Activated CD4-positive, alpha-beta T cell treated with anti-CD3 and anti-CD28 coated beads, Interleukin-2, amount 50 U/mL, for 48 hours (primary cell): ENCODE results near the gene MTHFD2L.

ENCODE experiments used
- DNase-seq, 2 experiments: peaks; one replicate each; pipeline ENCODE4 v3.0.0-alpha.2; 2020

Gene MTHFD2L

DNA sequence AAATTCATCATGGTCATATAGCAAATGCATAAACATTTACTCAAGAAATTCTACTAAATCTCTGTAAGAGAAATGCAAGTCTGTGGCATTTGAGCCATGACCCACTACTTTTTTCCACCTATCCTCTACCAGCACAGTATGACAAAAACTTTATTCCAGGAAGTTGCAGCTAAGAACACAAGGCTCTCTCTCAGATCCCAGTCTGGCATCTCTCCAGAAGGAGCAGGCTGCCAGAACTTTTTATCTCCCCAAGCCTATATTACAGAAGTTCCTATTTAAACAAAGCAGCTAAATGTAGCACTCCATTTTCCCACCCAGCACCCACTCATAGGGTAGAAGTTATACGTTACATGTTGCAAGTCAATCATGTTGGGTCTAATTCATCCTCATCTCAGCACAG lies 101.0 kb downstream of the MTHFD2L start:
- no peak for DNase-seq

DNA sequence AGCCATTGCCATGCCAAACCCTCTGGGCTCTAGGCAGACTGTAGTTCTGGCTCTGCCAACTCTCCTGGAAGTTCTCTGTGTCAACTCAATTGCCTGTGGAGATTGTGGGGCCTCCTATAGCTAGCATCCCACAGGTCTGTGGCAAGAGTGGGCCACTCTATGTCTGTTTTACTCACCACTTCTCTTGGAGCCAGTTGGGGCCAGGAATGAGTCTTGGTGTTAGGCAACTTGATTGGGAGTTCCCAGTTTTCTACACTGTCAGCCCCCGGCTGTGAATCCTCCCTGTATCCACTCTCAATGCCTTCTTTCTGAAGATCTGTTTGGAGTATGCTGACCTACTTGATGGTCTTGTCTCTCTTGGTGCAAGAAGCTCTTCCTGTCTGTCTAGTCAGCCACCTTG lies 102.1 kb downstream of the MTHFD2L start:
- no peak for DNase-seq

DNA sequence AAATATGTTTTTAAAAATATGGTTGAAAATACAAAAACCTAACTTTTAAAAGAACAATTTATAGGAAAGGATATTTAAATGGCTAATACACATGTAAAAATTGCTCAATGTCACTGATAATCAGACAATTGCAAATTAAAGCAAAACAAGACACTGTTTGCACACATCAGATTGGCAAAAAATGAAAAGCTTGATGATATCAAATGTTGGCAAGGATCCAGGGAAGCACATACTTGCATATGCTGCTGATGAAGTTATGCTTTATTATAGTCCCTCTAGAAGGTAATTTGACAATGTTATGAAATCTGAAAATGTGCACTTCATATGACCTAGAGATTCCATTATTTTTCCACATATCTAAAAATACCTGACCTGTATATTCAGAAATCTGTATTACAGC lies 104.6 kb downstream of the MTHFD2L start:
- DNase-seq = no peak

DNA sequence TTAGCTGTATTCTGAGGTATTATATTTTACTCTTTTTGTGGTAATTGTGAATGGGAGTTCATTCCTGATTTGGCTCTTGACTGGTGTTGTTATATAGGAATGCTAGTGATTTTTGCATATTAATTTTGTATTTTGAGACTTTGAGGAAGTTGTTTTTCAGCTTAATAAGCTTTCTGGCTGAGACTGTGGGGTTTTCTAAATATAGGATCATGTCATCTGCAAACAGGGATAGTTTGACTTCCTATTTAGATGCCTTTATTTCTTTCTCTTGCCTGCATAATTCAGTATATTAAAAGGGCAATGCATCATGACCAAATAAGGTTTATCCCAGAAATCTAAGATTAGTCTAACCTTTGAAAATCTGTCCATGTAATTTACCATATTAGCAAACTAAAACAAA lies 105.6 kb downstream of the MTHFD2L start:
- DNase-seq = no peak

DNA sequence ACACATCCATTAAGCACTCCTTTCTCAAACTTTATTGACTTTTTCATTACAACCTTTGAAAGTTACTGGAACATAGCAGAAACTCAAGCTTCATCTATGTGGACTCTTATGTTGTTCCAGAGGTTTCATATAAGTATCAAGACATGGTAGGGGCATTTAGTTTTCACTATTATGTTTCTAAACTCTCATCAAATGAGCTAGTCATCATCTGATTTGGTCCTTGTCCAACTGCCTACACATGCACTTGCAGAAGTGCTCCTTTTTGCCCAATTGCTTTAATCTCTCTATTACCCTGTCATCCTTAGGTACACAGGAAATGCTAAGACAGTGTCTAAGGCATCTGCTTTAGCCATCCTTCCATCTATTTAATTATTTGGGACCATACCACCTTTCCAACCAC lies 108.2 kb downstream of the MTHFD2L start:
- DNase-seq = no peak

DNA sequence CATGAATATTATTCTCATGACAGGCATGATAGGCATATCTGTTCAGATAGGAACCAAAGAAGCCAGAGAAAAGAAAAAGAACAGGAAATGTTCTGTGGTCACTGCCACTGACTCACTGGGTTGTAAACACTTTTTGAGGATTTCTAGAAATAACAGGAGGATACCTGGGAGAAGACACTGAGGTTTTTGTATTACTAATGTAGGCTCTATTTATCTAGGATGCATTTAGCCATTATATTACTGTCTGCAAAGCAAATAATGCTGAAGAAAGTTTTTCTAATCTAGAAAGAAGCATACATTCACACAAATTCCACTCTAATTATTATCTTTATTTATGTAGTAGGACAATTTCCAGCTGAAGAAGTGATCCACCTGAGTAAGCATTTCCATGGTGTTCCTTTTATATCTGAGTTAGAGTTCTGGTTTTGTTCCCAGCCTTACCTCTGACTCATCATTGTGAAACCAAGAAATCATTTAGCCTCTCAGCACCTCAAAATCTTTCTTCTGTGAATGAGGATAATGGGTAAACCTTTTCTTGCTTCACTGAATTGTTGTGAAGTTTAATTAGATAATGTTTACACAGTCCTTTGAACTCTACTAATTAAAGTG lies 110.2 kb downstream of the MTHFD2L start:
- no peak for DNase-seq

DNA sequence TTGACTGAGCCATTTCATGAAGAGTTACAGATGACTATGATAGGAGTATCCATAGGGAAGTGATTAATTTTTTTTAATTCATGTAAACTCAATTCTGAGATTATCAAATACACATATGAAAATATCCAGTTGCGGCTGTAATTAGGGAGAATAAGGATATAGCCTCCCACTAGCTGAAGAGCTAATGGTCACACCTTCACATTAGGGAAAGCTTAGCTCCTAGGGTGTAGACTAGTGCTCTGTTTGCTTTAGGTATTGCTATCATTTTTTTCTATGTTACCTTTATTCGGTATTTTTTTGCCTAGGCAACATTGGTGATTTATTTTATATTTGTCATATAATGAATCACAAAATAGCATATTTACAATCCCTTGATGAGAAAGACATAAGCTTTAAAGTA lies 110.7 kb downstream of the MTHFD2L start:
- DNase-seq = no peak

DNA sequence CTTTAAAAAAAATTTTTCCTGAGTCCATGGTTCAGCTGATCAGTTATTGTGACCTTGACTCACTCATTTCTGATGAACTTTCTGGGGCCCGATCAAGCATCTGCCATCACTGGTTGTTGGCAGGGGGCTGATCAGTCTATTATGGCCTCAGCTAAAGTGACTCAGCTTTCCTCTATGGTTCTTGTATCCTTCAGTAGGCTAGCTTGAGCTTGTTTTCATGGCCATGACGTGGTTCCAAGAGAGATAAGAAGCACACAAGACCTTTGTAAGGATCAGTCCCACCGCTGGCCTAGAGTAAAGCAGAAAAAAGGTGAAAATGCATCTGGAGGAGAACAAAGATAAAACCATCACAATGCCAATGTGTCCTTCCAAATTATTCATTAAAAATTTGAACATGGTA lies 120.6 kb downstream of the MTHFD2L start:
- DNase-seq = no peak

DNA sequence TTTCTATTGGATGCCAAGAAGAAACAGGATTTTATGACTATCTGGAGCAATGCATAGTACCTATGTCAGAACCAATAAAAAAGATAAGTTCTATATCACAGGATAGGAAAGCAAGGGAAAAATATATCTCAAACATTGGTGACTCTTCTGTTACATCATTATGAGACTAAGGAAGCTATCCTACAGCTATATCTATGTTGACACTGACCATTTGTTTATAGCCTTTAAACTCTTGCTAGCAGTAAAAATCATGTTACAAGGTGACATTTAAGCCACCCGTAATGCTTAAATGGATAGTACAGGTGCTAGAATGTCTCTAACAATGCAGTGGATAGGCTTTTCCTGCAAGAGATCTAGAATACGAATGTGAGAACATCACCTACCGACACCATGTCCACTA lies 121.8 kb downstream of the MTHFD2L start:
- no peak for DNase-seq

DNA sequence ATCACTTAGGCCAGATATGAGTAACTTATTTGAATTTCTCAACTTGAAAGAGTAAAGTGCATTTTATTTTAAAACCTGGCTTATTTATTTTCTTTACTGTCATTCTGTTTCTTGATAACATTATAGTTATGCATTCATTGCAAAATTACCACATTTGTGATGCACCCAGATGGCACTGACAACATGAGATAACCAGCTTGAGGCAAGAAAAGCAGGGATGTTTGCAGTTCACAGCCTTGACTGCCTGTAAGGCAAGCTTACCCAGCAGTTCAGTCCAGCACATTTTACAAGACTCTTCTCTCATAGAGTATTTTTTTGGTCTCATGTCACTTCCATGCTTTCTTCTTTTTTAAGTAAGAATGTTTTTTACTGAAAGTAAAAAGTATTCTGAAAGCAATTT lies 125.0 kb downstream of the MTHFD2L start:
- DNase-seq = no peak

DNA sequence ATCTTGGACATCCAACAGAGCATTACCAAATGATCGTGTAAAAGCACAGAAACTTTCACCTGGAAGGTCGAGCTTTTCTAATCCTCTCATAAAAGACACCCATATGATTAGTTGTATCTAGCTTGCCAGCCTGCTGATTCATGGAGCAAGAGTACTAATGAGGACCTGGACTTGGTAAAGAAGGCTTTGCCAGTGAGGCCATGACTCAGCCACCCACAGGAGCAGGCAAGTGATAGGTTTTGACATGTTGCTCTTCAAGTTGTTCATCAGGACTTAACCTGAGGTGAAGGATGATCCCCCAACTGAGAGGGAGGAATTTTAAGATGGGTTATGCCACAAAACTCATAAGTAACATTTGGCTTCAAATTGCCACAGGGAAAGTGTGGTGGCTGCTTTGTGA lies 125.7 kb downstream of the MTHFD2L start:
- no peak for DNase-seq

DNA sequence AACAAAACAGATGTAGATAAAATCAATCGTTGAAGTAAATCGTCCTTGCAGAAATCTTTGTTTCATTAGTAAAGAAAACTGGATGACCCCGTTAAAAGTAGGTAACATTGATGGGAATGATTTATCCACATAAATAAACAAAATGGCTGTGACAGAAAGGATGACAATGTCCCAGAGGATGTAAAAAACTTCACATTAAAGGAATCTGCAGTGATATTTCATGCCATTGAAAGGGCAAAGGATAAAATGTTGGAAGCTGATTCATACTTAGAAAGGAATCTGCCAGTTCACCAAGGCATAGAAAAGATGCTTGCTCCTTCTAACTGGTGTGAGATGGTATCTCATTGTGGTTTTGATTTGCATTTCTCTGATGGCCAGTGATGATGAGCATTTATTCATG lies 126.1 kb downstream of the MTHFD2L start:
- no peak for DNase-seq

DNA sequence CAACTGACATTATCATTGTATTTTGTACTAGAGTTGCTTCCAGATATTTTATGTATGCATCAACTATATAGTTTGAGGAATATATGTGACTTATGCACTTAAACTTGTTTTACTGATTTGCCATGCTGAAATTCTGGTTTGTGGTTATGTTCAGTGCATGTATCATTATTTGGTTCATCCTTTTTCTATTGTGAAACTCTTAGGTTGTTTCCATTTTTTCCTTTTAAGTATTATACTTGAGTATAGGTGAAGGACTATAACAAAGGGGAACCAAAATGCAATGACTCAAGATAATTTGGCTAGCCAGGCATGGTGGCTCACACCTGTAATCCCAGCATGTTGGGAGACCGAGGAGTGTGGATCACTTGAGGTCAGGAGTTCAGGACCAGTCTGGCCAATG lies 129.2 kb downstream of the MTHFD2L start:
- DNase-seq = no peak

DNA sequence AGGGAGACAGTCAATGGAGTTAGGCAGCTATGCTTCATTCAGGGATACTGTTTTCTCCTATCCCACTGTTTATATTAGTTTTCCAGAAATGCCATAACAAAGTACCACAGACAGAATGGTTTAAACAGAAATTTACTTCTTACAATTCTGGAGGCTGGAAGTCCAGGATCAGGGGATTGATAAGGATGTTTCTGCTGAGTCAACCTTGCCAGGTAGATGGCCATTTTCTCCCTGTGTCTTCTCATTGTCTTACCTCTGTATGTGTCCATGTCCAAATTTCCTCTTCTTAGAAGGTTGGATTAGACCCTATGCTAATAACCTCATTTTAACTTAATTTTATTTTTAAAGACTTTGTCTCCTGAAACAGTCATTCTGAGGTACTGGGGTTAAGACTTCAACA lies 129.9 kb downstream of the MTHFD2L start:
- DNase-seq = no peak

DNA sequence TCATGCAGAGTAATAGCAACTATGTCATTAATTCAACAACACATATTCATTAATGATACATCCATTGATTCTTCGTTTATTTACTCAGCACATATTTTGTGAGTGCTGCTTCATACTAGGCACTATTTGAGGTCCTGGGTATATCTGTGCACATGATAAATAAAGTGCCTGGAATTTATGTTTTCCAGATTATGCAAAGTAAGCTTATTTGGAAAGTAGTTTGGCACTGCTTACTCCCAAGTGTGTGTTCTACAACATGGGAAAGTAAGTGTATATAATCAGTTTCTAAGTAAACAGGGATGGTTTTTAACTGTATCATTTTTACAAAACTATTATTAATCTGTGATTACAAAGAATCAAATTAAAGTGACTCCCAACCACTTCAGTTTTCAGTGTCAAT lies 133.6 kb downstream of the MTHFD2L start:
- DNase-seq = no peak

DNA sequence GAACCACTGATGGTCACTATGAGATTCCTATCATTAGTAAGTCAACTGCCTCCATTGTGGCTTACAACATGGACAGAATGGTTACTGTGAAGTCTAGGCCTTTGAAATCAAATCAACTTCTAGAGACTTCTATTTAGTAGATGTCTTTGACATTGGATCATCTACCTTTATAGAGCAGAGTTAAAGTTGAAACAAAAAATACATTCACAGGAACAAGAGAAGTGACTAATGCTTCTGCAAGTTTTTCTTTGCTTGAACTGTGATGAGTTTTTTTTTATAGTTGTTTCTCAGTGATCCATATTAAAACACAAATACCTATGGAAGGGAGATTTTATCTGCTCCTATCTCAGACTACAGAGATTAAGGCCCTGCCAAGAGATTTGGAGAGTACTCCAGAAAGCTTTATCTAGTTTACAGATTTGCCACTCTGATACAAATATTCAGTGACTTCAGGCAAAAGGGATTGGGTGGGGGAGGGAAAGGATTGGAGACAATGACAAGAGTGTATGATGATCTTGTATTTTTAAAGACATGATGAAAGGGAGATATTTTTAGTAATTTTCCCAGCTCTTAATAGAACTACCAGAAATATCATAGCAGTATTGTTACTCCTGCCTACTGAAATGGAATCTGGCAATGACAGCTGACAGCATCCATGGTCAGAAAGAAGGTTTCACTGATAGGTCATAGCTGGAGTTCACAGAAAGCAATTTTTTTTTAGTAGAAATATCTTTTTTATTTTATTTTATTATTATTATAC lies 134.4 kb downstream of the MTHFD2L start:
- DNase-seq = no peak

DNA sequence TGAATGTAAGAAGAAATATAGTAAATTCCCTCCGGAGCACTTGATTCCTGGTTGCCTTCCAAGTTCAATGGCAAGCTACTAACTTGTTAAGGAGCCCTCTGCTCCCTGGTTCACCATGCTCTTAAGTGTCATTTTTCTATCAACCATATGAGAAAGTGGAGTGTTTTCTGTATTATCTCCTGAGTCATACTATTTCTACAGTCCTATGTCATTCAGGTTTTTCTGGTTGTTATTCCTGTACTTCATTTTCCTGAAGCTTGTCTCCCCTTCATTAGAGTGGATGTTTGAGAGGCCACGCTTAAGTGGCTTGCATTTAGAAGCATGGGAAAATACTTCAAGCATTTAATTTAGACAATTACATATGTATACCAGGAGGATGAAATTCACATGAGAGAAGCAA lies 135.6 kb downstream of the MTHFD2L start:
- no peak for DNase-seq

DNA sequence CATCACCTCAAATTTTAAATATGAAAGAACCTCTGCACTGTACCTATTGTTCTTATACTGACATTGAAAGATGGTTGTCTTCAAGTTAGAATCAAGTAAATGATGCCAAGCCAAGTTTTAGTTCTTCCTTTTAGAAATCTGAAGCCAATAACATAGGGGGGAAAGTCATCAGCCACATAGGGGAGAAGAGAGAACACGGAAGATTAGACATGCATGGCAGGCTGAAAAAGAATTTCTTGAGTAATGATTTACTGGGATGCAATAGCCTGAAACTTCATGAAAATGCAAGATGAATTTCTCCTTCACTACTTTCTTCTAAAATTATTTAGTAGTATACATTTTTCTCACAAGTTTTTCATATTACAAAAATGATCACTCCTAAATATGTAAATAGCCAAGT lies 136.8 kb downstream of the MTHFD2L start:
- DNase-seq = no peak

DNA sequence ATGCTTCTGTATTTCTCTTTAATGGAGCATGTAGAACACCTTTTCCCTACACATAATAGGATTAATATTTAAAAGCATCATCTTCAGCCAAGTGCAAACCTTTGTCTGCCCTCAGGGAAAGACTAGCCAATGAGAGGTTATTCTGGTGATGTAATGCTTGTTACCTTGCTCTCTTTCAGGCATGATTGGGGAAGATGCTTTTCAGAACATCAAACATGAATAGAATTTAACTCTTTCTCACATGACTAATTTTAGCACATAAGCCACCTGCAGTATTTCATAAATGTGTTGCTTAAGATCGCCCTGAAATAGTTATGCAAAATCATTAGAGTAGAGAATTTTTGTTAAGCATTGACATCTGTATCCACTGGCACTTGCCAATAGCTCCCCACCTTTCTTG lies 139.6 kb downstream of the MTHFD2L start:
- DNase-seq = no peak

DNA sequence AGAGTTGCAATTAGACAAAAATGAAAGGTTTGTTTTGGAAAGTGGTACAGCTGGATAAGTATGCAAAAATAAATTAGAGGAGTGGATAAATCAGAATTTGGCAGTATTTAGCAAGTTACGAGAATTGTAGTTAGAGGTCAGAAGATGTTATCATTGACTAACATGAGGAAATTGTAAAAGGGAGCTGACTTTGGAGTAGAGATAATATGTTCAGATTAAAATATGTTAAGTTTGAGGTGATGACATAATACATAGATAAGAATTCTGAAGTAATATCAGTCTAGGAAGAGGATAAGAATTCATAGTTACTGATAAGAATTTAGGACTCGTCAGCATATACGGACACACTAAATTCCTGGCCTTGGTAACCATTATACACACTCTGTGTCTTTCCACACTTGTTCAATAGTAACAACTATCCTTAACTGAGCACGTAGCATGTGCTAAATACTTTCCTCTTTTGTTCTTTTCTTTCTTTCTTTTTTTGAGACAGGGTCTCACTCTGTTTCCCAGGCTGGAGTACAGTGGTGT lies 146.2 kb downstream of the MTHFD2L start:
- no peak for DNase-seq

DNA sequence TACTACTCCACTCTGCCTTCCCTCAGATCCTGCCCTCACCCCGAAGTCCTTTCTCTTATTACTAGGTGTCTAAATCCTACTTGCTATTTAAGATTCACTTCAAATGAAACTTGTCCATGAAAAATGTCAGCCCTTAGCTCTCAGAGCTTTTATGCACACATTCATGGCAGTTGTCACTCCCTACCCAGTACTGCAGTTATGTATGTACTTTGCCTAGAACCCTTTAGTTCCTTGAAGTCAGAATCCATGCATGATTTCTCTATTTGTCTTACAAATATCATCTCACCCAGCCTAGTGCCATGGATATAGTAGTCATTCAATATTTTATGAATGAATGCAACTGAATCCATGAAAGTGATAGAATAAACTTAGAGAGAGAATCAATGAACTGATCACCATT lies 147.1 kb downstream of the MTHFD2L start:
- no peak for DNase-seq

DNA sequence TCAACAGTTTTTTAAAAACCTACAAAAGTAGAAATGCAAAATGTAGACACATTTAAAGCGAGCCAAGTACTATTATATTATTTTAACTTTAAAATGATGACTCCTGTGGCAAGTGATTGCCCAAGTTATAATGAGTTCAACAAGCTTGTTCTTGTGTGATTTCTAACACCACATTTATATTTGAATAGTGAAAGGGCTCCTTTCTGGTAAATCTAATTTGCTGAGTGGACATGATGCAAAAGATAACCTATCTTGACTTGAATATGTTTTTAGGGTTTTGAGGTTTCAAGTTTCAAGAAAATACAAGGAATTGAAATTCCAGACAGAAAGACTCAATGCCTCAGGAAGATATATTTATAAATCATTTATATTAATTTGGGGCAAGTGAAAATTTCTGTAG lies 149.3 kb downstream of the MTHFD2L start:
- DNase-seq = no peak

DNA sequence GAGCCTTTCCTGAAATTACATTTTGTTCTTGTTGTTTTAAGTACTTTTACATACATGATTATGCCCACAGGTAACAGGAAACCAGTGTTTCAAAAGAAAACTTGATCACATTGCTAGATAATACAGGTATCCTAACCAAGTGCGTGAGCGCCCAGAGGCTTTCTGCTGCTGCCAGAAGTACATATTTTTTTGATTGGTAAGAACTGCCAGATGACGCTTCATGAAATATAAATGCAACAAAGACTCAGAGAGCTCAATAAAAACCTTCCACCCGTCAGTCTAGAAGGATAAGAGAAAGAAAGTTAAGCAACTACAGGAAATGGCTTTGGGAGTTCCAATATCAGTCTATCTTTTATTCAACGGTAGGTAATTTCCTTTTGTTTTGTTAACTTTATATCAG lies 150.3 kb downstream of the MTHFD2L start, which contains the start of gene EPGN:
Gene EPGN (plus strand): TSS at position 256 of the 400 bp plus-strand sequence. CDS start 64 bp downstream, at position 320.
- no peak for DNase-seq

DNA sequence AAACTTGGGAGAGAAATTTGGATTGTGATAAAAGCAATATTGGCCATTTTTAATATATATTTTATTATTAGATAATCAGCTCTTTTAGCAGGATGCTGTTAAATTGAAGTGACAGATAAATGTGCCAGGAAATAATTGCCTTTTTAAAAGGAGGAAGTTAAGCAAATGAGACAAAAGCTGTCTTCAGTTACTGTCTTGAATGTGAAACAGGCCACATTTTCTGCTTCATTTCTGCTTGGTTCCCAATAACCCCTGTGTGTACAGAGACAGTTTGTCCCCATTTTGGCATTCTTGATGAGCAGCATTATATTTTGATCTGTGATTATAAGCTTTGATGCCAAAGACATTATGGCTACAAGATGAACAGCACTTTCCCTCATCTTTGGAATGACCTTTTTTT lies 151.3 kb downstream of the MTHFD2L start:
- DNase-seq = no peak
